Measurements from ENCODE around the gene XKR7. TPM values are rescaled to one million over a fixed set of nuclear protein-coding genes. Genes with fewer than 3 reads are reported as not detected.

The XKR7 gene
- total RNA-seq, 1 experiment from 2014 or later = not detected

DNA sequence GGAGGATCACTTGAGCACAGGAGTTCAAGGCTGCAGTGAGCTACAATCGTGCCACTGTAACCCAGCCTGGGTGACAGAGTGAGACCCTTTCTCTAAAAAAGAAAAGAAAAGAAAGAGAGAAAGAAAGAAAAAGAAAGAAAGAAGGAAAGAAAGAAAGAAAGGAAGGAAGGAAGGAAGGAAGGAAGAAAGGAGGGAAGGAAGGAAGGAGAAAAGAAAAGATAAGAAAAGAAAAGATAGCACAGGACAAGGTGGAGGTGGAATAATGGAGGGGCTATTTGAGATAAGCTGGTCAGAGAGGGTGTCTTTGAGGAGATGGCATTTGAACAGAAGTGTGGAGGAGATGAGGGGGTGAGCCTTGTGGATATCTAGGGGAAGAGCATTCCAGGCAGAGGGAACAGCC lies 13.5 kb upstream of the XKR7 start:
- H3K4me3 ChIP-seq (ENCODE audit: low read length) = no peak overlapping the region
- ChIA-PET POLR2A (ENCODE audit: unreplicated experiment) (no interaction called here), CTCF (no interaction called here)
- H4K20me1 ChIP-seq (ENCODE audit: low read length) = peaks cover 9% of the 10 kb centered on the region; the same call in 1 of the 2 replicates
- peaks cover 24% of the 10 kb centered on the region for H3K79me2 ChIP-seq (ENCODE audit: low read length)
- H3K27ac ChIP-seq (ENCODE audit: low read length) = no peak overlapping the region
- H3K36me3 ChIP-seq (ENCODE audit: low read depth, low read length) = peaks cover 5% of the 10 kb centered on the region; the same call in 1 of the 2 replicates
- no peak overlapping the region for H3K4me2 ChIP-seq (ENCODE audit: low read length)
- no peaks in the 10 kb centered on the region for H3F3A ChIP-seq (ENCODE audit: low read length, unreplicated experiment)
- TF ChIP-seq EZH2 (IDR thresholded peaks at IDR 0.05; ENCODE audit: low read length, unreplicated experiment) (no peak), EZH2phosphoT487 (IDR thresholded peaks at IDR 0.05; ENCODE audit: borderline replicate concordance, low read length) (no peak)
- TF ChIP-seq, protein P1, sequence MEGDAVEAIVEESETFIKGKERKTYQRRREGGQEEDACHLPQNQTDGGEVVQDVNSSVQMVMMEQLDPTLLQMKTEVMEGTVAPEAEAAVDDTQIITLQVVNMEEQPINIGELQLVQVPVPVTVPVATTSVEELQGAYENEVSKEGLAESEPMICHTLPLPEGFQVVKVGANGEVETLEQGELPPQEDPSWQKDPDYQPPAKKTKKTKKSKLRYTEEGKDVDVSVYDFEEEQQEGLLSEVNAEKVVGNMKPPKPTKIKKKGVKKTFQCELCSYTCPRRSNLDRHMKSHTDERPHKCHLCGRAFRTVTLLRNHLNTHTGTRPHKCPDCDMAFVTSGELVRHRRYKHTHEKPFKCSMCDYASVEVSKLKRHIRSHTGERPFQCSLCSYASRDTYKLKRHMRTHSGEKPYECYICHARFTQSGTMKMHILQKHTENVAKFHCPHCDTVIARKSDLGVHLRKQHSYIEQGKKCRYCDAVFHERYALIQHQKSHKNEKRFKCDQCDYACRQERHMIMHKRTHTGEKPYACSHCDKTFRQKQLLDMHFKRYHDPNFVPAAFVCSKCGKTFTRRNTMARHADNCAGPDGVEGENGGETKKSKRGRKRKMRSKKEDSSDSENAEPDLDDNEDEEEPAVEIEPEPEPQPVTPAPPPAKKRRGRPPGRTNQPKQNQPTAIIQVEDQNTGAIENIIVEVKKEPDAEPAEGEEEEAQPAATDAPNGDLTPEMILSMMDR (conservative IDR thresholded peaks at IDR 0.05; ENCODE audit: low read depth, low read length) = no peak
- peaks cover 35% of the 10 kb centered on the region for H3K27me3 ChIP-seq (ENCODE audit: low read length)
- no TSS peak for BruUV-seq (replicated peaks)
- no peak for DNase-seq
- intact Hi-C loops (cut with micrococcal nuclease) = loop anchor here (5.0 kb wide), 1 partner anchor 78 kb away; no protein-coding TSS in a partner anchor
- no peak for ATAC-seq
- no peak overlapping the region for H3K9ac ChIP-seq (ENCODE audit: low read length)
- no peak overlapping the region for H2AFZ ChIP-seq (ENCODE audit: low read length)
- H3K9me2 ChIP-seq (replicated peaks; ENCODE audit: low read length) = no peaks in the 10 kb centered on the region
- no peaks in the 10 kb centered on the region for H3K9me3 ChIP-seq (ENCODE audit: low read length)
- H3K4me1 ChIP-seq (ENCODE audit: insufficient read depth, low read length) = peaks cover 9% of the 10 kb centered on the region

GRCh38 chr20:31956556-31957526 lies 11.1 kb upstream of the XKR7 start:
- CTCF ChIA-PET = interaction anchor here (0.6 kb wide), 2 partner anchors 17 to 109 kb away, joined by 3 to 4 read pairs; no protein-coding TSS in a partner anchor
- peaks cover under 1% of the 10 kb centered on the region for H3K79me2 ChIP-seq (ENCODE audit: low read length)

More at GRCh38 chr20:31956556-31957526, 11.1 kb upstream of the XKR7 start:
- Histone ChIP-seq H3K27me3 (ENCODE audit: low read length) (peaks cover 56% of the 10 kb centered on the region), H4K20me1 (ENCODE audit: low read length) (no peaks in the 10 kb centered on the region), H3K9me3 (ENCODE audit: low read length) (no peaks in the 10 kb centered on the region), H3K9me2 (replicated peaks; ENCODE audit: low read length) (no peaks in the 10 kb centered on the region), H2AFZ (ENCODE audit: low read length) (no peak overlapping the region), H3K4me1 (ENCODE audit: insufficient read depth, low read length) (no peaks in the 10 kb centered on the region), H3K9ac (ENCODE audit: low read length) (no peak overlapping the region), H3K4me3 (ENCODE audit: low read length) (no peak overlapping the region), H3K4me2 (ENCODE audit: low read length) (no peak overlapping the region), H3F3A (ENCODE audit: low read length, unreplicated experiment) (no peaks in the 10 kb centered on the region), H3K27ac (ENCODE audit: low read length) (no peak overlapping the region), H3K36me3 (ENCODE audit: low read depth, low read length) (no peaks in the 10 kb centered on the region)
- TF ChIP-seq EZH2phosphoT487 (IDR thresholded peaks at IDR 0.05; ENCODE audit: borderline replicate concordance, low read length) (no peak), EZH2 (IDR thresholded peaks at IDR 0.05; ENCODE audit: low read length, unreplicated experiment) (no peak)
- TF ChIP-seq, protein P1 (conservative IDR thresholded peaks at IDR 0.05; ENCODE audit: low read depth, low read length) = no peak
- no peak for DNase-seq
- BruUV-seq (replicated peaks) = no TSS peak
- POLR2A ChIA-PET (ENCODE audit: unreplicated experiment) = no interaction called here
- ATAC-seq = no peak
- intact Hi-C loops (cut with micrococcal nuclease) = no loop called here

Data from PC-3 (cell line).